GM23338 (cell line): ENCODE results near the gene GTF2A2. TPM values are rescaled to one million over a fixed set of nuclear protein-coding genes. Genes with fewer than 3 reads are reported as not detected.

Source experiments
- ATAC-seq: fragments of 200-7000 bp; cut with Tn5 transposase; 3 replicates; pipeline ENCODE4 v1.9.1; 2020
- DNase-seq: peaks from one replicate; pipeline ENCODE4 v3.0.0-alpha.2; 2015; ENCODE audit warnings: low spot score
- H2AFZ ChIP-seq: fragments of 200-600 bp; sonication (generic); 2 replicates; pipeline ENCODE4 v1.8.0; 2016; ENCODE audit warnings: antibody characterized with exemption, mild to moderate bottlenecking, moderate library complexity
- H3F3A ChIP-seq: fragments of 200-600 bp; sonication (generic); replicated peaks from 2 replicates; pipeline ENCODE4 v1.8.0; 2017; ENCODE audit warnings: antibody characterized with exemption, mixed run types, low read depth
- H3K27ac ChIP-seq: fragments of 200-600 bp; sonication (generic); 2 replicates; pipeline ENCODE4 v1.6.1; 2016; ENCODE audit warnings: low read depth
- H3K27me3 ChIP-seq: fragments of 200-600 bp; sonication (generic); 2 replicates; pipeline ENCODE4 v1.8.0; 2016; ENCODE audit warnings: mild to moderate bottlenecking, mixed run types, moderate library complexity; ENCODE audit not compliant: insufficient read depth
- H3K36me3 ChIP-seq: fragments of 200-600 bp; sonication (generic); 2 replicates; pipeline ENCODE4 v1.8.0; 2016; ENCODE audit warnings: mild to moderate bottlenecking; ENCODE audit not compliant: insufficient read depth
- H3K4me1 ChIP-seq: fragments of 200-600 bp; sonication (generic); 2 replicates; pipeline ENCODE4 v1.8.0; 2016; ENCODE audit warnings: mild to moderate bottlenecking, moderate library complexity; ENCODE audit not compliant: insufficient read depth
- H3K4me2 ChIP-seq: fragments of 200-600 bp; sonication (generic); 2 replicates; pipeline ENCODE4 v1.7.1; 2017; ENCODE audit warnings: mixed run types
- H3K4me3 ChIP-seq: fragments of 200-600 bp; sonication (generic); 2 replicates; pipeline ENCODE4 v1.6.1; 2016; ENCODE audit warnings: mixed run types
- H3K79me2 ChIP-seq: fragments of 200-600 bp; sonication (generic); replicated peaks from 2 replicates; pipeline ENCODE4 v1.8.0; 2017; ENCODE audit warnings: mild to moderate bottlenecking; ENCODE audit not compliant: insufficient read depth
- H3K9me2 ChIP-seq: fragments of 200-600 bp; sonication (generic); 2 replicates; pipeline ENCODE4 v1.8.0; 2017; ENCODE audit not compliant: insufficient read depth
- H4K20me1 ChIP-seq: fragments of 200-600 bp; sonication (generic); replicated peaks from 2 replicates; pipeline ENCODE4 v1.8.0; 2017; ENCODE audit warnings: mild to moderate bottlenecking; ENCODE audit not compliant: insufficient read depth
- H3K27ac Mint-ChIP-seq: 2 replicates; pipeline ENCODE4 v1.8.0; 2020; ENCODE audit warnings: inconsistent platforms, mild to moderate bottlenecking, moderate library complexity, mixed read lengths
- H3K27me3 Mint-ChIP-seq: 3 replicates; pipeline ENCODE4 v1.8.0; 2022; ENCODE audit warnings: low read depth, mild to moderate bottlenecking, moderate library complexity, mixed read lengths, inconsistent platforms; ENCODE audit not compliant: insufficient read depth, poor library complexity
- H3K36me3 Mint-ChIP-seq: 3 replicates; pipeline ENCODE4 v1.8.0; 2021; ENCODE audit warnings: low read depth, mild to moderate bottlenecking, inconsistent platforms, moderate library complexity, mixed read lengths
- H3K4me1 Mint-ChIP-seq: 3 replicates; pipeline ENCODE4 v1.8.0; 2020; ENCODE audit warnings: mild to moderate bottlenecking, inconsistent platforms, mixed read lengths
- H3K4me3 Mint-ChIP-seq: 3 replicates; pipeline ENCODE4 v1.8.0; 2021; ENCODE audit warnings: moderate library complexity, mild to moderate bottlenecking, inconsistent platforms, mixed read lengths
- H3K9me3 Mint-ChIP-seq: 3 replicates; pipeline ENCODE4 v1.8.0; 2020; ENCODE audit warnings: moderate library complexity, mild to moderate bottlenecking, inconsistent platforms, mixed read lengths
- CREB1 ChIP-seq: fragments of 250-450 bp; sonication (Bioruptor Pico); IDR thresholded peaks from 2 replicates; pipeline ENCODE4 v1.5.0; 2020; ENCODE audit warnings: low read depth, mild to moderate bottlenecking, moderate library complexity
- CTCF ChIP-seq, 2 experiments: fragments of 200-600 bp in 1 of 2; sonication (generic) in 1 of 2; conservative IDR thresholded peaks; 2 replicates each; pipeline versions ENCODE4 v1.5.1 to v1.6.1; 2016 to 2017; ENCODE audit warnings: antibody characterized with exemption in 2 of 2, low read depth in 2 of 2, mild to moderate bottlenecking in 2 of 2, moderate library complexity in 1 of 2
- ETS1 ChIP-seq: IDR thresholded peaks from 2 replicates; pipeline ENCODE4 v1.6.1; 2016; ENCODE audit warnings: antibody characterized with exemption
- EZH2 ChIP-seq: fragments of 200-600 bp; sonication (generic); IDR thresholded peaks from one replicate; pipeline ENCODE4 v1.8.0; 2017; ENCODE audit warnings: antibody characterized with exemption, mild to moderate bottlenecking, low read depth; ENCODE audit not compliant: unreplicated experiment
- EZH2phosphoT487 ChIP-seq: fragments of 200-600 bp; sonication (generic); IDR thresholded peaks from one replicate; pipeline ENCODE4 v1.8.1; 2018; ENCODE audit warnings: antibody characterized with exemption; ENCODE audit not compliant: unreplicated experiment
- JUNB ChIP-seq: IDR thresholded peaks from one replicate; pipeline ENCODE4 v1.6.1; 2016; ENCODE audit warnings: antibody characterized with exemption; ENCODE audit not compliant: unreplicated experiment
- POLR2AphosphoS5 ChIP-seq: IDR thresholded peaks from 2 replicates; pipeline ENCODE4 v1.6.1; 2016; ENCODE audit warnings: antibody characterized with exemption, low read depth
- REST ChIP-seq: IDR thresholded peaks from one replicate; pipeline ENCODE4 v1.6.1; 2018; ENCODE audit warnings: antibody characterized with exemption; ENCODE audit not compliant: unreplicated experiment
- STAT1 ChIP-seq: IDR thresholded peaks from one replicate; pipeline ENCODE4 v1.6.1; 2016; ENCODE audit warnings: antibody characterized with exemption; ENCODE audit not compliant: unreplicated experiment
- ZNF114 ChIP-seq: fragments of 250-450 bp; sonication (Bioruptor Pico); IDR thresholded peaks from 2 replicates; pipeline ENCODE4 v1.5.0; 2020; ENCODE audit warnings: mild to moderate bottlenecking, moderate library complexity
- ZNF331 ChIP-seq: fragments of 250-450 bp; sonication (Bioruptor Pico); IDR thresholded peaks from 2 replicates; pipeline ENCODE4 v1.5.0; 2020; ENCODE audit warnings: low read depth, mild to moderate bottlenecking, moderate library complexity
- polyA plus RNA-seq: library from polyadenylated mRNA; unstranded; fragments of >200 nt; fragmentation: Nextera tagmentation; extraction: Ambion mirVana; gene quantifications from 2 replicates; pipeline ENCODE4 v1.2.1, GENCODE V29; 2016
- total RNA-seq: library from RNA; depleted of rRNA; stranded (reverse); fragments of >200 nt; shearing (Covaris generic); gene quantifications from 2 replicates; pipeline ENCODE4 v1.2.3, GENCODE V29; 2014

Gene GTF2A2
- total and polyA plus RNA-seq, 2 experiments from 2014 or later: 45.9 to 424 TPM

- TF ChIP-seq REST (no peak), CREB1 (CRISPR knock-in tag) (no peak), EZH2phosphoT487 (no peak), ETS1 (no peak)
Measured at GRCh38 chr15:59615661-59616060, 41.7 kb downstream of the GTF2A2 start (continued).

- peaks cover 9% of the 10 kb centered on the region for H3K4me1 Mint-ChIP-seq
- H3K4me1 ChIP-seq: no peaks in the 10 kb centered on the region
- H3K27ac ChIP-seq: no peak overlapping the region
- H3K27me3 Mint-ChIP-seq: peaks cover 4% of the 10 kb centered on the region
- H3F3A ChIP-seq: no peaks in the 10 kb centered on the region
- no peaks in the 10 kb centered on the region for H3K36me3 ChIP-seq
- ATAC-seq (no peak), DNase-seq (no peak)
- H3K4me2 ChIP-seq: no peak overlapping the region
- H3K27ac Mint-ChIP-seq: no peak overlapping the region
- no peak overlapping the region for H3K4me3 Mint-ChIP-seq
- no peaks in the 10 kb centered on the region; the same call in none of the 2 replicates for H3K9me2 ChIP-seq
- H3K79me2 ChIP-seq: no peaks in the 10 kb centered on the region
- H4K20me1 ChIP-seq: no peaks in the 10 kb centered on the region
- H3K4me3 ChIP-seq: no peak overlapping the region
- peaks cover 10% of the 10 kb centered on the region; the same call in 2 of the 3 replicates for H3K36me3 Mint-ChIP-seq
- peaks cover 13% of the 10 kb centered on the region for H3K9me3 Mint-ChIP-seq
- H3K27me3 ChIP-seq: no peaks in the 10 kb centered on the region
- no peak overlapping the region for H2AFZ ChIP-seq
- TF ChIP-seq ETS1: no peak
- no peak for TF ChIP-seq EZH2
- TF ChIP-seq CTCF (conservative IDR thresholded peaks at IDR 0.05; ENCODE audit: low read depth in 2 of 2): no peak
- no peak for TF ChIP-seq EZH2phosphoT487
- no peak for TF ChIP-seq ZNF331 (CRISPR knock-in tag)
- TF ChIP-seq ZNF114 (CRISPR knock-in tag): no peak
- TF ChIP-seq REST: no peak
- TF ChIP-seq POLR2AphosphoS5: no peak
- no peak for TF ChIP-seq JUNB
- TF ChIP-seq STAT1: no peak
Measured at GRCh38 chr15:59614153-59614552, 43.2 kb downstream of the GTF2A2 start.
